Neural crest cell (in vitro differentiated cells): Measurements from ENCODE around the gene WSB1. TPM values are rescaled to one million over a fixed set of nuclear protein-coding genes. Genes with fewer than 3 reads are reported as not detected.
"Not testable (repeated sequence)": the region's sequence is repeated elsewhere in the genome, so short reads cannot be mapped to it uniquely, and the experiment has no call there.

Experiments
- DNase-seq: peaks from one replicate; pipeline ENCODE4 v3.0.0; 2021; ENCODE audit warnings: low read depth, mixed read lengths, low spot score
- H3K27ac Mint-ChIP-seq: one replicate; pipeline ENCODE4 v1.8.0; 2021; ENCODE audit warnings: mild to moderate bottlenecking, mixed read lengths; ENCODE audit not compliant: unreplicated experiment
- H3K27me3 Mint-ChIP-seq: 2 replicates; pipeline ENCODE4 v1.8.0; 2021; ENCODE audit warnings: low read depth, mild to moderate bottlenecking, mixed read lengths
- H3K36me3 Mint-ChIP-seq: 2 replicates; pipeline ENCODE4 v1.8.0; 2021; ENCODE audit warnings: low read depth, mild to moderate bottlenecking, mixed read lengths
- H3K4me1 Mint-ChIP-seq: 2 replicates; pipeline ENCODE4 v1.8.0; 2021; ENCODE audit warnings: mixed read lengths
- H3K4me3 Mint-ChIP-seq: one replicate; pipeline ENCODE4 v1.8.0; 2021; ENCODE audit warnings: mild to moderate bottlenecking, mixed read lengths
- H3K9me3 Mint-ChIP-seq: 2 replicates; pipeline ENCODE4 v1.8.0; 2021; ENCODE audit warnings: mixed read lengths
- CTCF ChIP-seq: fragments of 200-600 bp; sonication (generic); conservative IDR thresholded peaks from 2 replicates; pipeline ENCODE4 v1.5.0; 2021; ENCODE audit warnings: antibody characterized with exemption, mild to moderate bottlenecking
- total RNA-seq: library from RNA; stranded (reverse); gene quantifications from 2 replicates; pipeline ENCODE4 v1.2.1, GENCODE V29; 2021

The WSB1 gene
- total RNA-seq, 1 donor from 2014 or later = 237 TPM

DNA sequence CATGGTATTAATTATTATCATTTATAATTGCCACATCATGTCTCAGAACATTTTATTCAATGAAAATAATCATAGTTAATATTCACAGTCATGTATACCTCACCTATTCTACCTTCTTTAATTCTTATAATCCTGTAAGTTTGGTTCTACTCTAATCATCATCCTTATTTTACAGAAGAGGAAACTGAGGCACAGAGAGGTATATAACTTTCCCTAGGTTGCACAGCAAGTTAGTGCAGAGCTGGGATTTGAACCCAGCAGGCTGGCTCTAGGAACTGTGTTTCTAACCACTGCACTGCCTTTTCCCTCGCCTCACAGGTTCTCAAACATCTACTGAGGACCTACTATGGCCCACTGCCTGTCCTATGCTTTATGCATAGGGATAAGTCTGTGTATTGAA, 32.7 kb downstream of the WSB1 start:
- TF ChIP-seq CTCF = no peak
- no peaks in the 10 kb centered on the region for H3K9me3 Mint-ChIP-seq
- no peaks in the 10 kb centered on the region for H3K36me3 Mint-ChIP-seq
- no peak overlapping the region for H3K27ac Mint-ChIP-seq
- no peak for DNase-seq
- H3K27me3 Mint-ChIP-seq = no peaks in the 10 kb centered on the region
- peaks cover 16% of the 10 kb centered on the region for H3K4me1 Mint-ChIP-seq
- H3K4me3 Mint-ChIP-seq = no peak overlapping the region

GRCh38 chr17:27327397-27327796, 33.5 kb downstream of the WSB1 start:
- Mint-ChIP-seq H3K36me3 (no peaks in the 10 kb centered on the region), H3K27ac (no peak overlapping the region), H3K27me3 (no peaks in the 10 kb centered on the region), H3K4me3 (no peak overlapping the region), H3K4me1 (peaks cover 22% of the 10 kb centered on the region), H3K9me3 (no peaks in the 10 kb centered on the region)
- no peak for DNase-seq
- no peak for TF ChIP-seq CTCF

GRCh38 chr17:27327871-27328270, 34.0 kb downstream of the WSB1 start:
- TF ChIP-seq CTCF = no peak
- H3K4me1 Mint-ChIP-seq = peaks cover 26% of the 10 kb centered on the region
- no peak for DNase-seq
- H3K9me3 Mint-ChIP-seq = no peaks in the 10 kb centered on the region
- no peak overlapping the region for H3K27ac Mint-ChIP-seq
- no peaks in the 10 kb centered on the region for H3K36me3 Mint-ChIP-seq
- H3K27me3 Mint-ChIP-seq = no peaks in the 10 kb centered on the region
- no peak overlapping the region for H3K4me3 Mint-ChIP-seq

GRCh38 chr17:27328686-27329085, 34.8 kb downstream of the WSB1 start:
- DNase-seq, H3K36me3 Mint-ChIP-seq, H3K9me3 Mint-ChIP-seq, H3K27ac Mint-ChIP-seq, H3K4me3 Mint-ChIP-seq, H3K27me3 Mint-ChIP-seq: not testable (repeated sequence)
- H3K4me1 Mint-ChIP-seq = peaks cover 25% of the 10 kb centered on the region

DNA sequence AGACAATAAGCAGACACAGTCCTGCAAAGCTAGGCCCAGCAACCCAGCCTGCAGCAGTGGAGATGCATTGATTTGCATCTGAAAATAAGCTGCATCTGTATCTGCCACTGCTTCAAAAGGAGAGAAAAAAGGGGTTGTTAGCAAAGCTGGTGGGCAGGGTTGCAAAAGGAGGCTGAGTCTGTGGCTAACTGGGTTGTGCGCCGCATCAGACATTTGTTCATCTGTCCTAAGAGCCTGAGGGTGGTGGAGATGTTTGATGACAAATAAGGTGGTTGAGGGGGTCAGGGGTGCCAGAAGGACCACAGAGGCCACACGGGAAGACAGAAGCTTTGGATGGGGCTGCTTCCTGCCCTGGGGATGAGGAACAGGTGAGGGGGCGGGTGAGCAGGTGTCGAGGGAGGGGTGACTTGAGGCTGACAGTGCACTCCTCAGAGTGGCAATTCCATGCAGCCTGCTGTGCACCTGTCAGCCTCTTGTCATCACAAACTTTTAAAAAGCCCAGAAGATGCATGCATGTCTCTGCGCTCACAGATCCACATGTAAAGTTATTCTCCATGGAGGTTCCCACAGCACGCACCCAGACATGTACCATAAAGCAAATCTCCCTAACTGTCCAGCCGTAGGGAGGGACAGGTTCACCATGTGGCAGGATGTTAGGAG, 35.4 kb downstream of the WSB1 start:
- Mint-ChIP-seq H3K4me1 (peaks cover 31% of the 10 kb centered on the region), H3K9me3 (no peaks in the 10 kb centered on the region), H3K4me3 (no peak overlapping the region), H3K27me3 (no peaks in the 10 kb centered on the region), H3K27ac (no peak overlapping the region), H3K36me3 (no peaks in the 10 kb centered on the region)
- TF ChIP-seq CTCF = no peak
- no peak for DNase-seq

- Mint-ChIP-seq H3K4me1 (peaks cover 31% of the 10 kb centered on the region), H3K9me3 (no peaks in the 10 kb centered on the region), H3K27ac (peak overlapping the region; percentile 97), H3K36me3 (no peaks in the 10 kb centered on the region), H3K27me3 (no peaks in the 10 kb centered on the region), H3K4me3 (peak overlapping the region; percentile 72)
- no peak for DNase-seq
- no peak for TF ChIP-seq CTCF
Measured at GRCh38 chr17:27332047-27332393, 38.1 kb downstream of the WSB1 start.
